ENCODE data around the gene ARF1.

ARF1 gene

GRCh38 chr1:228074954-228075730 lies 7.4 kb upstream of the ARF1 start:
- Histone ChIP-seq H3K9ac (no peak overlapping the region), H2AFZ (ENCODE audit: low read depth) (no peak overlapping the region), H3K79me2 (ENCODE audit: insufficient read depth, low read depth) (peaks cover 15% of the 10 kb centered on the region), H3K27ac (no peak overlapping the region), H3K4me3 (IDR thresholded peaks at IDR 0.05; ENCODE audit: insufficient read depth, low read depth, low read length) (no peak overlapping the region), H3K36me3 (ENCODE audit: insufficient read depth) (no peaks in the 10 kb centered on the region), H3K4me1 (ENCODE audit: low read depth, poor library complexity, severe bottlenecking) (peaks cover 14% of the 10 kb centered on the region), H4K20me1 (ENCODE audit: insufficient read depth) (no peaks in the 10 kb centered on the region), H3K27me3 (ENCODE audit: insufficient read depth, low read depth) (no peaks in the 10 kb centered on the region), H3K4me2 (no peak overlapping the region)
- no peak for TF ChIP-seq CTCF (conservative IDR thresholded peaks at IDR 0.05; ENCODE audit: low read depth, low read length)

GRCh38 chr1:228075801-228076271 lies 6.7 kb upstream of the ARF1 start:
- H3K4me1 ChIP-seq (ENCODE audit: low read depth, poor library complexity, severe bottlenecking) = peaks cover 21% of the 10 kb centered on the region
- no peak for TF ChIP-seq CTCF (conservative IDR thresholded peaks at IDR 0.05; ENCODE audit: low read depth, low read length)
- no peak overlapping the region for H3K4me3 ChIP-seq (IDR thresholded peaks at IDR 0.05; ENCODE audit: insufficient read depth, low read depth, low read length)
- H3K79me2 ChIP-seq (ENCODE audit: insufficient read depth, low read depth) = peaks cover 22% of the 10 kb centered on the region
- no peaks in the 10 kb centered on the region for H4K20me1 ChIP-seq (ENCODE audit: insufficient read depth)
- no peak overlapping the region for H3K4me2 ChIP-seq
- no peak overlapping the region for H3K27ac ChIP-seq
- H3K9ac ChIP-seq = no peak overlapping the region
- no peaks in the 10 kb centered on the region for H3K36me3 ChIP-seq (ENCODE audit: insufficient read depth)
- no peaks in the 10 kb centered on the region for H3K27me3 ChIP-seq (ENCODE audit: insufficient read depth, low read depth)
- no peak overlapping the region for H2AFZ ChIP-seq (ENCODE audit: low read depth)

- H3K4me1 ChIP-seq (ENCODE audit: low read depth, poor library complexity, severe bottlenecking) = peaks cover 24% of the 10 kb centered on the region
- H2AFZ ChIP-seq (ENCODE audit: low read depth) = no peak overlapping the region
- H4K20me1 ChIP-seq (ENCODE audit: insufficient read depth) = no peaks in the 10 kb centered on the region
- no peak overlapping the region for H3K4me2 ChIP-seq
- TF ChIP-seq CTCF (conservative IDR thresholded peaks at IDR 0.05; ENCODE audit: low read depth, low read length) = no peak
- no peak overlapping the region for H3K4me3 ChIP-seq (IDR thresholded peaks at IDR 0.05; ENCODE audit: insufficient read depth, low read depth, low read length)
- H3K27me3 ChIP-seq (ENCODE audit: insufficient read depth, low read depth) = no peaks in the 10 kb centered on the region
- H3K9ac ChIP-seq = no peak overlapping the region
- H3K79me2 ChIP-seq (ENCODE audit: insufficient read depth, low read depth) = peaks cover 33% of the 10 kb centered on the region
- H3K36me3 ChIP-seq (ENCODE audit: insufficient read depth) = no peaks in the 10 kb centered on the region
- no peak overlapping the region for H3K27ac ChIP-seq
These were observed 5.6 kb upstream of the ARF1 start for GRCh38 chr1:228076796-228077430.

- Histone ChIP-seq H3K27ac (no peak overlapping the region), H2AFZ (ENCODE audit: low read depth) (no peak overlapping the region), H3K9ac (no peak overlapping the region), H3K79me2 (ENCODE audit: insufficient read depth, low read depth) (peaks cover 41% of the 10 kb centered on the region), H4K20me1 (ENCODE audit: insufficient read depth) (no peaks in the 10 kb centered on the region), H3K27me3 (ENCODE audit: insufficient read depth, low read depth) (no peaks in the 10 kb centered on the region), H3K4me3 (IDR thresholded peaks at IDR 0.05; ENCODE audit: insufficient read depth, low read depth, low read length) (no peak overlapping the region), H3K36me3 (ENCODE audit: insufficient read depth) (no peaks in the 10 kb centered on the region), H3K4me1 (ENCODE audit: low read depth, poor library complexity, severe bottlenecking) (peaks cover 17% of the 10 kb centered on the region), H3K4me2 (no peak overlapping the region)
- TF ChIP-seq CTCF (conservative IDR thresholded peaks at IDR 0.05; ENCODE audit: low read depth, low read length) = no peak
These were observed 4.8 kb upstream of the ARF1 start for GRCh38 chr1:228077565-228078330.
